Skeletal muscle satellite cell (primary cell): Measurements from ENCODE around the gene POLR1D.

Experiments
- H3K27me3 ChIP-seq: 2 replicates; pipeline ENCODE4 v1.7.0; 2013; ENCODE audit warnings: low read length; ENCODE audit not compliant: control insufficient read depth, insufficient read depth
- H3K36me3 ChIP-seq: 2 replicates; pipeline ENCODE4 v1.7.0; 2013; ENCODE audit warnings: mild to moderate bottlenecking, control low read depth, low read length; ENCODE audit not compliant: insufficient read depth
- H3K4me1 ChIP-seq: 2 replicates; pipeline ENCODE4 v1.7.0; 2013; ENCODE audit warnings: low read length; ENCODE audit not compliant: control insufficient read depth, insufficient read depth
- H3K4me2 ChIP-seq: 2 replicates; pipeline ENCODE4 v1.7.0; 2013; ENCODE audit warnings: mild to moderate bottlenecking, low read length
- H3K4me3 ChIP-seq: 2 replicates; pipeline ENCODE4 v1.7.0; 2013; ENCODE audit warnings: low read length
- H3K9ac ChIP-seq: 2 replicates; pipeline ENCODE4 v1.7.0; 2013; ENCODE audit warnings: mild to moderate bottlenecking, low read depth, low read length, moderate library complexity
- H3K9me3 ChIP-seq: replicated peaks from 2 replicates; pipeline ENCODE4 v1.7.0; 2013; ENCODE audit warnings: mild to moderate bottlenecking, control low read depth, low read length

Gene POLR1D

DNA sequence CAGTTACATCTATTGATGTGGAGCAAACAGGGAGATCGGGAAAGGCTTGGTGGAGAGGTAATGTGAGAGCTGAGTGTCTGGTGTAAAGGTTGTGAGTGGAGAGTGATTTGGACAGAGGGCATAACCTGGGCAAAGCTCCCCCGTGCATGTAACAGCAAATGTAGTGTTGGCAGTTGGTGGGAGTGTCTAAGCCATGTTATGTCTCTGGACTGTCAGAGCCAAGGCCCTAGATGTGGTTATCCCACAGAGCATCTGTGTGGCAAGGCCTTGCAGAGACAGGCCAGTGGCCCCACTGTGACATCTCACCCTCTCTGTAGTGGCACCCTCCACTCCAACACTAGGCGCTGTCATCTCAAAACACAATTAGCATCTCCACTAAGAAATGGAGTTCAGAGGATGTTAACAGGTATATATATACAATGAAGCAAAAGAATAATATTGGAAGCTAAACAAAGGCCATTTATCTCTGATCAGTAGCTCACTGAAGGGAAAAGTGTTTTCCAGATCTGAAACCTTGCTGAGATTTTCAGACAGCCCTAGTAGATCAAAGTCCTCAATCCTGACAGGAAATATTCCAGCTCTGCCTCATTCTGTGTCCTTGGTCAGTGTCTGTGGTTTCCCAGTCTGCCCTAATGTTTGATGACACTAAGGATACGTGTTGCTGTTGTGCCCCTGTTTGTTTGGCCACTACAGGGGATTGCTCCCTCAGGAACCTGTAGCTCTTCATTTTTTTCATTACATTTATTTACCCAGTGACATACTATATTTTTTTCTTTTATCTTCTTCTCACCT lies 20.2 kb downstream of the POLR1D start:
- no peak overlapping the region for H3K4me2 ChIP-seq
- H3K9ac ChIP-seq, result no peak overlapping the region
- H3K27me3 ChIP-seq, result no peaks in the 10 kb centered on the region
- H3K4me3 ChIP-seq, result no peak overlapping the region
- peaks cover 19% of the 10 kb centered on the region for H3K4me1 ChIP-seq
- no peaks in the 10 kb centered on the region for H3K36me3 ChIP-seq
- no peaks in the 10 kb centered on the region for H3K9me3 ChIP-seq

DNA sequence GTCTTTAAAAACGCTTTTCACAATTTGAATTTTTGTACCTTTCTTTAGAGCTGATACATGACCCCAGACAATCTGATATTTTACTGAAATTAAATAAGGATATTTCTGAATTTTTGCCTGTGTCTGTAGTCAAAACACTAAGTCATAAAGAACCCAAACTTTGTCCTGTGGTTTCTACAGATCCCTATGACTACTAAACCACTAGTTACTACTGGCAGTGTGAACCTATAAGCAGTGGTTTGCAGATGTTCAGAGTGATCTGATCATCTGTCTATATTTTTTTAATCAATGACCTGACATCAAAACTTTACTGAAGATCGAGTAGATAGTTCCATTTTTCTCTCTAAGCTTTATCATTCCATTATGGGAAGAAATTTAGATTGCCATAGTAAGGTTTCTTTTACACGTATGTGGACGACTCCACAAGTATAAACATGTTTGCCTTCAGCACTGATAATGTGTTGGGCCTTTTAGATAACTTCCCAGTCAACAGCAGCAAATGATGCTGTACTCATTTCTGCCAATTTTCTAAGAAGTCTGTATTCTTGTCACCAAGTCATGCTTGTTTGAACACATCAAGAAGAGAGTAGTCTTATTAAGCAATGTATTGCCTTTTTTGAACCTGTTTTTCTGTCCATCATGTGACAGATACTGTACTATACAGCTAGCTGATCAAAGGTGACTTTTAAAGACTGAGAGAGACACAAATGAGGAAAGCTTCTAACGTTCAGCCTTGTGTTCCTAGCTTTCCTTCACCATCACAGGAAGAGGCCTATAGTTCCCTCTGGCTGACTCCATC lies 21.8 kb downstream of the POLR1D start:
- H3K36me3 ChIP-seq, result peaks cover 3% of the 10 kb centered on the region
- no peak overlapping the region for H3K9ac ChIP-seq
- peaks cover 14% of the 10 kb centered on the region for H3K4me1 ChIP-seq
- no peaks in the 10 kb centered on the region for H3K27me3 ChIP-seq
- no peak overlapping the region for H3K4me3 ChIP-seq
- no peaks in the 10 kb centered on the region for H3K9me3 ChIP-seq
- H3K4me2 ChIP-seq, result no peak overlapping the region

DNA sequence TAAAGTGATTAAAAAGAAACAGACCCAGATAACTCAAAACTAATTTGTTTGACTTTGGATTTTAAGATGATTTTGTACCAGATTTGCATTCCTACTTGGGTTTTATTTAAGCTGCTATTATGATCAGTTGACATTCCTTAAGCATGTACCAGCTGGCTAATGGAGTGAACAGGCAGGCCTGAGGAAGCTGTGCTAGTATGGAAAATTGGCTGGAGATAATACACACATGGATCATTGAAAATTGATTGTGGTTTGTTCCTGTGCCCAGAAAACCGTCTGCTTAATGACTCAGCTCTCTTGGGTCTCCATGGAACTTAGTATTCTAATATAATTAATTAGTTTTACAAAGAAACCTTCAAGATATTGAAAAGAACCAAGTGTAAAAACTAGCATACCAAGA lies 22.6 kb downstream of the POLR1D start:
- Histone ChIP-seq H3K4me3 (no peak overlapping the region), H3K36me3 (peaks cover 10% of the 10 kb centered on the region), H3K27me3 (no peaks in the 10 kb centered on the region), H3K4me2 (no peak overlapping the region), H3K9ac (no peak overlapping the region), H3K4me1 (peaks cover 9% of the 10 kb centered on the region), H3K9me3 (no peaks in the 10 kb centered on the region)

DNA sequence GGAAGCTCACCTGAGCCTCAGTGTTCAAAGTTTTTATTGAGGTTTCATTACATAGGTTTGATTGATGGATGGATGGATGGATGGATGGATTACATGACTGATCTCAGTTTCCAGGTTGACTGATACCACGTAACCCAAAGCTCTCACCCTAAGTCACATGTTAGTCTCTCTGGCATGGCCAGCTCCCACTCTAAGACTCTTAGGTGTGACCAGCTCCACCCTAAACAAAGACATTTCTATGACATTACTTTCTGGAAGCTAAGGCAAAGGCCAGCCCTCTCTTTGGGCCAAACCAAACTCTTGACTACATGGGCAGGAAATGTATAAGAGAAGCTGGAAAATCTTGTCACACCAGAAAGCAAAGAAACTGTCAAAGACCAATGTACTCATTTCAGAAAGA lies 28.6 kb downstream of the POLR1D start:
- H3K27me3 ChIP-seq, result no peaks in the 10 kb centered on the region
- H3K9me3 ChIP-seq, result peaks cover 8% of the 10 kb centered on the region
- no peak overlapping the region for H3K4me3 ChIP-seq
- H3K9ac ChIP-seq, result no peak overlapping the region
- H3K36me3 ChIP-seq, result peaks cover 32% of the 10 kb centered on the region
- no peak overlapping the region for H3K4me2 ChIP-seq
- no peaks in the 10 kb centered on the region for H3K4me1 ChIP-seq

DNA sequence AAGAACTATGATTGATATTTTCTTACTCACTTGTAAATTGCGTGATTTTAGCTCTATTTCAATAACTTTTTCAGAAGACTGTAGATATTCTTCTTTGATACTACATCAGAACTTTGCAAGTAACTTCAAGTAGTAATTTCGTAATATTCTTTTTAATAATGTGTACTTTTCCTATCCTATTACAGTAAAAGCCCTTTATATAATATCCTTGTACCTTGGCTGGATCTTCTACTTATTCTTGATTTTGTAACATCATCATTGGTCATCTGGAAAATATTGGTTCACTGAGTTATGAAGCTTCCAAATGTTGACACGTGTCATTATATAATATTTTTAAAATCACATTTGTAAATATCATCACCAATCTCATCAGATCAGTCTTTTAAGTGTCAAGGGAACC lies 32.4 kb downstream of the POLR1D start:
- H3K27me3 ChIP-seq, result no peaks in the 10 kb centered on the region
- peaks cover 14% of the 10 kb centered on the region for H3K4me1 ChIP-seq
- H3K4me3 ChIP-seq, result no peak overlapping the region
- H3K9me3 ChIP-seq, result peaks cover 8% of the 10 kb centered on the region
- no peak overlapping the region for H3K9ac ChIP-seq
- H3K36me3 ChIP-seq, result peaks cover 25% of the 10 kb centered on the region
- no peak overlapping the region for H3K4me2 ChIP-seq

DNA sequence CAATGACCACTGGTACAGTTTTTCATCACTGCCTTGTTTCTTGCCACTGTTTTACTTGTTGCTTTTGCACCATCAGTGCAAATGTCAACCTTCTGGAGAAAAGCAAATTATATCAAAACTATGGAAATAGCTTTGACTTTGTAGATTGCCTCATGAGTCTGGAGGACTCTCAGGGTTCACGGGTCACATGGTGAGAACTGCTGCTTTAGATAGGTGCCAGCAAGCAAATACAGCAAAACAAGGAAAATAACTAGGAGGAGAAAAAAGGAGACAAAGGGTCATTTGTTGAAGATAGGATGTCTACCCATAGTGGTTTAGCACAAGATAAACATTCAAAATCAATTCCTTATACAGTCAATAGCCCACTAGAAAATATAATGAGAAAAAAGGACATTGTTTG lies 33.1 kb downstream of the POLR1D start:
- H3K27me3 ChIP-seq, result no peaks in the 10 kb centered on the region
- peaks cover 7% of the 10 kb centered on the region for H3K9me3 ChIP-seq
- no peak overlapping the region for H3K4me3 ChIP-seq
- no peak overlapping the region for H3K9ac ChIP-seq
- peaks cover 17% of the 10 kb centered on the region for H3K4me1 ChIP-seq
- peaks cover 18% of the 10 kb centered on the region for H3K36me3 ChIP-seq
- no peak overlapping the region for H3K4me2 ChIP-seq

DNA sequence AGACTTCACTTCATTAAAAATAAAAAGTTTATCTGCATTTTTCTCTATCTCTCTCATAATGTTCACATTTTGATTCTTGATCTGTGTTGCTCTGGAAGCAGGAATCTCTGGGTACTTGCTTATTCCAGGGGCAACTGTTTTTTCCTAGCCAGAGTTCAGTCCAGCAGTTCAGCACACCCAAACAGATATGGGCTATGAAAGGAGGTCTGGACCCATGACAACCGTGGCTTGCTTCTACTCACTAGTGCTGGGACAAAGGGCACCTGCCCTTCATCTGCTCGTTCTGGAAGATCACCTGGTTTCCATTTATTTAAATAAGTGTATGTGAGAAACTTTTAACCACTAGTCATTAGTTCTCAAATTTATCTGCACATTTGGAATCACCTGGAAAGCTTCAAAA lies 36.0 kb downstream of the POLR1D start:
- H3K27me3 ChIP-seq, result no peaks in the 10 kb centered on the region
- no peak overlapping the region for H3K4me2 ChIP-seq
- H3K36me3 ChIP-seq, result no peaks in the 10 kb centered on the region

DNA sequence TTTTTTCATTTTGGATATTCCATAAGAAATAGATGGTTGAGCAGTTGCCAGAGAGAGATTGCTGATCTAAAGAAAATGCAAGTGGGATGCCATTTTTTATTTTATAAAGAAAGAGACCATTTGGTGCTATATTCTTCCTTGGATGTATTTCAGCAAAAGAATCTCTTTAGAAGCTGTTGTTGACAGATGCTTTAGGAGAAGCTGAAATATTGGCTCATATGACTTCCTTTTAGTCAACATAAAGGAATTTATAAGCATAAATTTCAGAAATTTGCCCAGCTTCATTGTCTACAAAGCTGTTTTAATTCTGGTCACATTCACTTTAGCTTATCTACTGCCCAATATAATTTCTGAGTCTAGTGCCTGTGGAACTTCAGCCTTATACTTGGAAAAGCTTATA lies 36.9 kb downstream of the POLR1D start:
- Histone ChIP-seq H3K9ac (no peak overlapping the region), H3K9me3 (no peaks in the 10 kb centered on the region), H3K4me2 (peak overlapping the region; percentile 44)

More for the DNA sequence above, 36.0 kb downstream of the POLR1D start:
- peaks cover 17% of the 10 kb centered on the region for H3K4me1 ChIP-seq
- H3K4me3 ChIP-seq, result no peak overlapping the region
- H3K9ac ChIP-seq, result no peak overlapping the region
- no peaks in the 10 kb centered on the region for H3K9me3 ChIP-seq

DNA sequence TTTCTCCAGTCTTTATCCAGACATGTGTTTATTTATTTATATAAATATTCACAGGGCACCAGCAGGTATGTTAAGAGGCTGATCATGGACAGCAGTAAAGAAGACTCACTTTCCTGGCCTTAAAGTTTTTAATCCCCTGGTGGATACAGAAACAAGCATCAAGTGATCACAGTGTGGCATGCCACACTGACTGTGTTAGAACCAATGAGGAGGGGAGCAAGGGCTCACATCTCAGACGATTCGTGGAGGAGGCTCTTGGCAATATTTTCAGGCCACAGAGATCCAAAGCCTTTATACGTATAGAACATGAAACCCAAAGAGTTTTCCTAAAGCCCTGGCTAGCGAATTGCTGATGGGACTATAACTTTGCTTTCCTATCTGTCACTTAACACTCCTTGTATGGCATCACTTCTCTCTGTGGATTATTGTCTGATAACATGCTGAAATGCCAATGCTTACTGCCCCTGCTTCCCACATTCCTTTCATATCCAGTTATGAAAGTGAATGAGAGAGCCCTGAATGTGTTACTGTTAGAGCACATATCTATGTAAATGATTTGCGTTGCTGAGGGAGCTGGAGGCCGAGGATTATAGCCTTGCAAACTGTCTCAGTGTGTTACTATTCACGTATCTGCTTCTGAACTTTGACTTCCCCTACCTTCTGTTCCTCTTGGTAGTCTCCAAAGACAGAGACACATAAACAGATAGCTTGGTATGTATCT lies 37.6 kb downstream of the POLR1D start:
- Histone ChIP-seq H3K27me3 (no peaks in the 10 kb centered on the region), H3K4me2 (no peak overlapping the region), H3K4me1 (peaks cover 17% of the 10 kb centered on the region), H3K9ac (no peak overlapping the region), H3K4me3 (no peak overlapping the region), H3K9me3 (no peaks in the 10 kb centered on the region), H3K36me3 (no peaks in the 10 kb centered on the region)

More for the DNA sequence above, 36.9 kb downstream of the POLR1D start:
- Histone ChIP-seq H3K36me3 (no peaks in the 10 kb centered on the region), H3K4me3 (no peak overlapping the region), H3K4me1 (peaks cover 17% of the 10 kb centered on the region), H3K27me3 (no peaks in the 10 kb centered on the region)

DNA sequence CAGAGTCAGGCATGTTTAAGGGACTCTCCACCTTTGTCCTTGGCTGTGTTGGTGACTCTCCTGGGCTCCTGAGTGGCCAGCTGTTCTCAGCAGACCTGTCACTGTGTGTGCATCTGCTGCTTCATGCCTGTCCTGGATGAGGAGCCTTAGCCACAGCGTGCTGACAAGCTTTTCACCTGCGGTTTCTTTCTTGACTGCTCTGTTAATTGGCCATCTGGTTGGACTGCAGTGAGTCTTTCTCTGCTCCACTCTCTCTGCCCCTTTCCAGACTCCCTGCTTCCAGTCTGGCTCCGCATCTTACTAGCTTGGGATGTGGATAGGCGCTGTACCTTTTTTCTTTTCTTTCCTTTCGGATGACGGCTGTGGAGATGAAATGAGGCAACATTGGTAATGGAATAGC lies 38.8 kb downstream of the POLR1D start:
- peaks cover 17% of the 10 kb centered on the region for H3K4me1 ChIP-seq
- H3K4me2 ChIP-seq, result no peak overlapping the region
- no peak overlapping the region for H3K4me3 ChIP-seq
- no peak overlapping the region for H3K9ac ChIP-seq
- peaks cover 4% of the 10 kb centered on the region for H3K36me3 ChIP-seq
- H3K9me3 ChIP-seq, result no peaks in the 10 kb centered on the region
- H3K27me3 ChIP-seq, result no peaks in the 10 kb centered on the region

DNA sequence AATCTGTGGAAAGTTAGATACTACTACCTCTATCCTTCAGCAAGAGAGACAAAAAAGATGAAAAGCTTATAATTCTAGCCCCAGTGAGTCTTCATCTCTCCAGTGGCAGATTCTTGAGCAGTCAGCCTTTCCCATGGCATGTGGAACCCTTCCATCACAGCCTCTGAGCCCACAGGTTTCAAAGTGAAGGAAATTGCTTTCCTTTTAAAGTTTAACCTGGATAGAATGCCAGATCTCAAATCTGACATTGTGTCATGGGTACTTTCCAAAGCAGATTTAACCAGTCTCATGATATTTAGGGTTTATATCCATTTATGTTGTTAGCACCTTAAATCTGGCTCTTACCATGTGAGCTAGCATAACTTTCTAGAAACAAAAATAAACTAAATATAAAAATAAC lies 39.3 kb downstream of the POLR1D start:
- peaks cover 6% of the 10 kb centered on the region for H3K36me3 ChIP-seq
- no peaks in the 10 kb centered on the region for H3K27me3 ChIP-seq
- H3K4me1 ChIP-seq, result peaks cover 17% of the 10 kb centered on the region
- H3K9me3 ChIP-seq, result no peaks in the 10 kb centered on the region
- H3K4me3 ChIP-seq, result no peak overlapping the region
- H3K9ac ChIP-seq, result no peak overlapping the region
- no peak overlapping the region for H3K4me2 ChIP-seq
